OCI-LY3 (cell line): Measurements from ENCODE around the gene SLC4A8.

Experiments used
- H2AFZ ChIP-seq: fragments of 200-600, 300-600 bp; shearing (Covaris generic); 2 replicates; pipeline ENCODE4 v1.6.0; 2014; ENCODE audit warnings: antibody characterized with exemption, low read depth, low read length
- H3K27ac ChIP-seq: fragments of 200-600, 300-600 bp; sonication (generic); 2 replicates; pipeline ENCODE4 v1.5.1; 2014; ENCODE audit warnings: mild to moderate bottlenecking, low read length, moderate library complexity, mixed read lengths
- H3K27me3 ChIP-seq: fragments of 200-600, 300-600 bp; sonication (generic); 2 replicates; pipeline ENCODE4 v1.6.1; 2014; ENCODE audit warnings: low read depth, low read length, mixed read lengths
- H3K36me3 ChIP-seq: fragments of 200-600, 300-600 bp; sonication (generic); replicated peaks from 2 replicates; pipeline ENCODE3; 2014; ENCODE audit warnings: low read depth, low read length, mixed read lengths
- H3K4me1 ChIP-seq: fragments of 300-600, 200-600 bp; sonication (generic); 2 replicates; pipeline ENCODE4 v1.6.1; 2014; ENCODE audit warnings: low read length, mixed read lengths
- H3K4me2 ChIP-seq: fragments of 200-600, 300-600 bp; sonication (generic); 2 replicates; pipeline ENCODE4 v1.6.1; 2014; ENCODE audit warnings: low read length, mixed read lengths
- H3K4me3 ChIP-seq: fragments of 300-600, 200-600 bp; sonication (generic); 2 replicates; pipeline ENCODE4 v1.5.1; 2014; ENCODE audit warnings: antibody characterized with exemption, mild to moderate bottlenecking, low read length, moderate library complexity
- H3K79me2 ChIP-seq: fragments of 300-600, 200-600 bp; shearing (Covaris generic); 2 replicates; pipeline ENCODE4 v1.6.1; 2014; ENCODE audit warnings: mild to moderate bottlenecking, low read length, mixed read lengths
- H3K9ac ChIP-seq: fragments of 300-600, 200-600 bp; shearing (Covaris generic); 2 replicates; pipeline ENCODE4 v1.6.0; 2014; ENCODE audit warnings: mild to moderate bottlenecking, low read length, moderate library complexity
- H3K9me3 ChIP-seq: fragments of 200-600, 300-600 bp; shearing (Covaris generic); 2 replicates; pipeline ENCODE4 v1.6.1; 2014; ENCODE audit warnings: low read length, mixed read lengths; ENCODE audit not compliant: insufficient read depth
- H4K20me1 ChIP-seq: fragments of 200-600, 300-600 bp; sonication (generic); 2 replicates; pipeline ENCODE4 v1.6.1; 2016; ENCODE audit warnings: low read length, mixed read lengths; ENCODE audit not compliant: insufficient read depth
- EZH2phosphoT487 ChIP-seq: fragments of 200-600 bp; shearing (Covaris generic); IDR thresholded peaks from 2 replicates; pipeline ENCODE4 v1.6.1; 2018; ENCODE audit warnings: antibody characterized with exemption, mixed run types, low read depth
- TF ChIP-seq, protein P1 (sequence below): fragments of 200-600, 300-600 bp; sonication (generic); IDR thresholded peaks from 2 replicates; pipeline ENCODE4 v1.5.1; 2014; ENCODE audit warnings: antibody characterized with exemption, low read length, low read depth

The SLC4A8 gene

DNA sequence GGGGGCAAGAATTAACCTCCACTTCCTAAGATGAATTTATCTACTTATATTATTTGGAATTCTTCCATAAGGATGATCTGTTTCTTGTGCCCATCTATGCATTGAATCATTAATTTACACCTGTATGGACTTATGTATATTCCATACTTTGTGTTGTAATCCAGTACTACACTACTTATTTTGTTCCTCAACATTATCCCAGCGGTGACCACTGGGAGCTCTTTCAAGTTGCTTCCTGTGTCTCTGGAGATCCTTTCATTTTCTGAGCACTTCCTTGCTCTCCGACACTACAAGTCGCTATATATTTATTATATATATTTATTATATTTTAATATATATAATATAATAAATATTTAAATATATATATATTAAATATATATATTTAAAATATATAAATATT is 111.5 kb downstream of the SLC4A8 start:
- Histone ChIP-seq H3K9me3 (no peaks in the 10 kb centered on the region), H3K27me3 (peaks cover 10% of the 10 kb centered on the region; the same call in 1 of the 2 replicates), H2AFZ (no peak overlapping the region), H3K4me3 (no peak overlapping the region), H3K79me2 (no peaks in the 10 kb centered on the region), H3K27ac (no peak overlapping the region), H4K20me1 (no peaks in the 10 kb centered on the region), H3K9ac (no peak overlapping the region), H3K4me1 (peaks cover 10% of the 10 kb centered on the region), H3K4me2 (no peak overlapping the region), H3K36me3 (no peaks in the 10 kb centered on the region)
- TF ChIP-seq, protein P1, sequence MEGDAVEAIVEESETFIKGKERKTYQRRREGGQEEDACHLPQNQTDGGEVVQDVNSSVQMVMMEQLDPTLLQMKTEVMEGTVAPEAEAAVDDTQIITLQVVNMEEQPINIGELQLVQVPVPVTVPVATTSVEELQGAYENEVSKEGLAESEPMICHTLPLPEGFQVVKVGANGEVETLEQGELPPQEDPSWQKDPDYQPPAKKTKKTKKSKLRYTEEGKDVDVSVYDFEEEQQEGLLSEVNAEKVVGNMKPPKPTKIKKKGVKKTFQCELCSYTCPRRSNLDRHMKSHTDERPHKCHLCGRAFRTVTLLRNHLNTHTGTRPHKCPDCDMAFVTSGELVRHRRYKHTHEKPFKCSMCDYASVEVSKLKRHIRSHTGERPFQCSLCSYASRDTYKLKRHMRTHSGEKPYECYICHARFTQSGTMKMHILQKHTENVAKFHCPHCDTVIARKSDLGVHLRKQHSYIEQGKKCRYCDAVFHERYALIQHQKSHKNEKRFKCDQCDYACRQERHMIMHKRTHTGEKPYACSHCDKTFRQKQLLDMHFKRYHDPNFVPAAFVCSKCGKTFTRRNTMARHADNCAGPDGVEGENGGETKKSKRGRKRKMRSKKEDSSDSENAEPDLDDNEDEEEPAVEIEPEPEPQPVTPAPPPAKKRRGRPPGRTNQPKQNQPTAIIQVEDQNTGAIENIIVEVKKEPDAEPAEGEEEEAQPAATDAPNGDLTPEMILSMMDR, result no peak
- TF ChIP-seq EZH2phosphoT487, result no peak

GRCh38 chr12:51538149-51538548 is 113.5 kb downstream of the SLC4A8 start:
- H3K9me3 ChIP-seq, result no peaks in the 10 kb centered on the region
- H3K27ac ChIP-seq, result no peak overlapping the region
- H3K36me3 ChIP-seq, result no peaks in the 10 kb centered on the region
- H3K4me2 ChIP-seq, result no peak overlapping the region
- no peak overlapping the region for H2AFZ ChIP-seq
- H3K9ac ChIP-seq, result no peak overlapping the region
- H3K27me3 ChIP-seq, result peaks cover 19% of the 10 kb centered on the region; the same call in 1 of the 2 replicates
- H3K4me3 ChIP-seq, result no peak overlapping the region
- no peaks in the 10 kb centered on the region for H3K79me2 ChIP-seq
- no peaks in the 10 kb centered on the region for H4K20me1 ChIP-seq
- no peaks in the 10 kb centered on the region for H3K4me1 ChIP-seq
- no peak for TF ChIP-seq EZH2phosphoT487
- TF ChIP-seq, protein P1, result no peak

DNA sequence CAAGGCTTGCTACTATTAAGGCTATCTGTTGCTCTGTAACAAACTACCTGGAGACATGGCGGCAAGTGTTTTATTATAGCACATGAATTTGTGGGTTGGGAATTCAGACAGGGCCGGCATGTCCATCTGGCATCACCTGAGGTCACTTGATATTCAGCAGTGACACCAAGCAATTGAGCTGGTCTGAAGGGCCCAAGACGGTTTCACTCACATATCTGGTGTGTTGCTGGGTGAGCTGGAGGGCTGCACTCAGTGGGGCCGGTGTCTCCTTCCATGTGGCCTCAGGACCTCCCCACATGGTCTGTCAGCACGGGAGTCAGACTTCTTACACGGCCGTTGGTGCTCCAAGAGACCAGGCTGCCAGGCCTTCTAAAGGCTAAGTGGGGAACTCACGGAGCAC is 114.0 kb downstream of the SLC4A8 start:
- Histone ChIP-seq H3K27me3 (peaks cover 17% of the 10 kb centered on the region; the same call in 1 of the 2 replicates), H3K36me3 (no peaks in the 10 kb centered on the region), H3K27ac (no peak overlapping the region), H3K4me1 (no peaks in the 10 kb centered on the region), H3K9me3 (no peaks in the 10 kb centered on the region), H3K79me2 (no peaks in the 10 kb centered on the region), H3K9ac (no peak overlapping the region), H3K4me2 (no peak overlapping the region), H3K4me3 (no peak overlapping the region), H2AFZ (no peak overlapping the region), H4K20me1 (no peaks in the 10 kb centered on the region)
- TF ChIP-seq, protein P1, result no peak
- no peak for TF ChIP-seq EZH2phosphoT487

GRCh38 chr12:51540996-51541395 is 116.4 kb downstream of the SLC4A8 start:
- Histone ChIP-seq H3K4me3 (no peak overlapping the region), H3K4me1 (no peaks in the 10 kb centered on the region), H3K9me3 (no peaks in the 10 kb centered on the region), H3K27ac (no peak overlapping the region), H3K27me3 (peaks cover 18% of the 10 kb centered on the region; the same call in 1 of the 2 replicates), H3K36me3 (no peaks in the 10 kb centered on the region), H3K9ac (no peak overlapping the region), H2AFZ (no peak overlapping the region), H4K20me1 (no peaks in the 10 kb centered on the region), H3K79me2 (no peaks in the 10 kb centered on the region), H3K4me2 (no peak overlapping the region)
- no peak for TF ChIP-seq EZH2phosphoT487
- TF ChIP-seq, protein P1, result no peak
